DMS 273 treated with DMSO at 0.1 percent for 48 hours (cell line): ENCODE data around the gene ADAMTS2.

Source experiments
- DNase-seq: peaks from one replicate; lab custom pipeline; 2025; lab: John Stamatoyannopoulos, UW

The ADAMTS2 gene

GRCh38 chr5:179177711-179178575 is 167.3 kb downstream of the ADAMTS2 start:
- no peak for DNase-seq

- no peak for DNase-seq
Measured at GRCh38 chr5:179176571-179177230, 168.6 kb downstream of the ADAMTS2 start.

- DNase-seq: no peak
Measured at GRCh38 chr5:179176166-179176565, 169.1 kb downstream of the ADAMTS2 start.

GRCh38 chr5:179171816-179172745 is 173.2 kb downstream of the ADAMTS2 start:
- DNase-seq: no peak

- no peak for DNase-seq
Measured at GRCh38 chr5:179171251-179171815, 173.9 kb downstream of the ADAMTS2 start.

- no peak for DNase-seq
Measured at GRCh38 chr5:179170606-179171005, 174.7 kb downstream of the ADAMTS2 start.

- DNase-seq: no peak
Measured at GRCh38 chr5:179169836-179170235, 175.4 kb downstream of the ADAMTS2 start.

- no peak for DNase-seq
Measured at GRCh38 chr5:179168664-179169063, 176.6 kb downstream of the ADAMTS2 start.

- DNase-seq: no peak
Measured at GRCh38 chr5:179167871-179168451, 177.3 kb downstream of the ADAMTS2 start.

GRCh38 chr5:179166886-179167841 is 178.1 kb downstream of the ADAMTS2 start:
- no peak for DNase-seq

- DNase-seq: no peak
Measured at GRCh38 chr5:179166171-179166885, 178.9 kb downstream of the ADAMTS2 start.

GRCh38 chr5:179165421-179166170 is 179.7 kb downstream of the ADAMTS2 start:
- DNase-seq: no peak

GRCh38 chr5:179164331-179165311 is 180.6 kb downstream of the ADAMTS2 start:
- DNase-seq: no peak

GRCh38 chr5:179163236-179164155 is 181.8 kb downstream of the ADAMTS2 start:
- DNase-seq: no peak

- DNase-seq: no peak
Measured at GRCh38 chr5:179162351-179163235, 182.7 kb downstream of the ADAMTS2 start.

GRCh38 chr5:179161901-179162300 is 183.4 kb downstream of the ADAMTS2 start:
- DNase-seq: no peak
